GM12878 (cell line): Measurements from ENCODE around the gene ABCC11. TPM values are rescaled to one million over a fixed set of nuclear protein-coding genes. Genes with fewer than 3 reads are reported as not detected.

Source experiments
- CTCF ChIP-seq, 3 experiments: IDR thresholded peaks in 2 of 3; conservative IDR thresholded peaks in 1 of 3; 2 replicates each; pipeline ENCODE4 v1.5.1; 2011; ENCODE audit warnings: low read depth in 3 of 3, low read length in 3 of 3, mild to moderate bottlenecking in 3 of 3, control low read depth in 2 of 3, moderate library complexity in 2 of 3, inconsistent platforms in 1 of 3, mixed read lengths in 1 of 3; ENCODE audit not compliant: control insufficient read depth in 2 of 3, insufficient read depth in 1 of 3; ENCODE audit errors: extremely low read depth in 1 of 3
- MYC ChIP-seq: IDR thresholded peaks from 2 replicates; pipeline ENCODE4 v1.6.1; 2011; ENCODE audit warnings: mild to moderate bottlenecking, low read length, moderate library complexity, inconsistent platforms; ENCODE audit not compliant: insufficient read depth, insufficient replicate concordance, insufficient read length, severe bottlenecking
- NFYA ChIP-seq: IDR thresholded peaks from 2 replicates; pipeline ENCODE4 v1.6.1; 2011; ENCODE audit warnings: low read depth, mild to moderate bottlenecking, low read length, improper control_type of control experiment, borderline replicate concordance
- SPI1 ChIP-seq: IDR thresholded peaks from 2 replicates; pipeline ENCODE4 v1.6.1; 2011; ENCODE audit warnings: low read depth, mild to moderate bottlenecking, low read length, moderate library complexity, borderline replicate concordance; ENCODE audit not compliant: insufficient read depth
- polyA plus RNA-seq, 11 experiments: library from polyadenylated mRNA; depleted of rRNA in 4 of 11; unstranded in 6 of 11; stranded (reverse) in 5 of 11; fragments of >200 nt; fragmentation: Nextera tagmentation in 4 of 11; fragmentation: Illumina TruSeq in 1 of 11; extraction: Ambion mirVana in 4 of 11; extraction: Trizol in 1 of 11; gene quantifications; 1 replicate in 1 of 11; 2 replicates in 10 of 11; pipeline versions ENCODE4 v1.2.1 to v1.2.3, GENCODE V29; 2011 to 2016; ENCODE audit warnings: inconsistent platforms in 2 of 11, missing spikeins in 2 of 11, low read depth in 1 of 11
- total RNA-seq, 4 experiments: library from RNA; depleted of rRNA in 3 of 4; stranded (reverse); fragments of >200 nt in 3 of 4; fragmentation: Illumina TruSeq in 1 of 4; extraction: Trizol in 1 of 4; gene quantifications; 2 replicates each; pipeline versions ENCODE4 v1.2.1 to v1.2.3, GENCODE V29; 2013 to 2021
- TF ChIP-seq, protein P1 (sequence below): fragments of 450-650 bp; IDR thresholded peaks from 2 replicates; pipeline ENCODE4 v1.6.1; 2016; ENCODE audit warnings: mild to moderate bottlenecking
- TF ChIP-seq, protein P2 (sequence below): fragments of 450-650 bp; IDR thresholded peaks from 2 replicates; pipeline ENCODE4 v1.6.1; 2014; ENCODE audit warnings: mild to moderate bottlenecking
- TF ChIP-seq, protein P3 (sequence below): IDR thresholded peaks from 2 replicates; pipeline ENCODE4 v1.6.1; 2012; ENCODE audit warnings: low read depth, low read length, improper control_type of control experiment

ABCC11 gene
- total and polyA plus RNA-seq, 10 of the 15 experiments (the other 5 are each of a cell fraction or from before 2014, with no cell fraction given) = 0.04 to 0.20 (median 0.10) TPM; not detected in 6

DNA sequence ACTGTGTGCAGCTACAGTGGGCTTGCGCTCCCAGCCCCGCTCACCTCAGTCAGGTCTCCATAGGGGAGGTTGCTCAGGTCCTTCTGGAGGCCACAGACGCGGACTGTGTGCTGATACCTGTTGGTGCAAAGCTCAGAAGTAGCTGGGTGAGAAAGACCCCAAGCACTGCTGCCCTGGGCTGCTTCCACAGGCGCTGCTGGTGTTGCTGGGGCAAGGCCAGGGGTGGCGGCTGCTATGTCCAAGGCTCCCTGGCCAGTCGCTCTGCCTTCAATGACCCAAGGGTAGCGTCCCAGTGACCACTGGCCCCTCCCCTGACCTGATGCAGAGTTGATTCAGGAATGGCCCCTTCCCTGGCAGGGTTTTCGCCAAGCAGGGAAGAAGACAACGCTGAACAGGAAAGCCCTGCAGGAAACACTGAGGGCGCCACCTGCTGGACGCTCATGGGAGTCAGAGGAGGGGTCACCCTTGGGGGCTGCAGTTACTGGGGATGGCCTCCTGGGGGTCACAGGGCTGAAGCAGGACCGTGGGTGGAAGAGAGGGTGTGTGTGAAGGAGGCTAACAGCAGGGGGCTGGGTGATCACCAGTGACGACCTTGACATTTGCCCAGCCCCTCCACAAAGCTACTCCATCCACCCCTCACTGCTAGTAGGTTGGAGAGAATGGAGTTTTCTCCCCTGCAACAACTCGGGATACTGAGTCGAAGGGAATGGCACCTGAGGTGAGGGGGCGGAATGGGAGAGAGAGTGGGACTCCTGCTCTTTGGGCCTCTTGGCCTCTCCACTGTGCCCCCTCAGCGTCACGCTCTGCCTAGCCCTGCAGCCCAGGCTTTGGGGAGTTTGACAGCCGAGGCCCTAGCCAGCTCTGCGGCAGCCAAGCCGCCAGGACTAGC lies 129.9 kb downstream of the ABCC11 start (continued):
- TF ChIP-seq, protein P1, sequence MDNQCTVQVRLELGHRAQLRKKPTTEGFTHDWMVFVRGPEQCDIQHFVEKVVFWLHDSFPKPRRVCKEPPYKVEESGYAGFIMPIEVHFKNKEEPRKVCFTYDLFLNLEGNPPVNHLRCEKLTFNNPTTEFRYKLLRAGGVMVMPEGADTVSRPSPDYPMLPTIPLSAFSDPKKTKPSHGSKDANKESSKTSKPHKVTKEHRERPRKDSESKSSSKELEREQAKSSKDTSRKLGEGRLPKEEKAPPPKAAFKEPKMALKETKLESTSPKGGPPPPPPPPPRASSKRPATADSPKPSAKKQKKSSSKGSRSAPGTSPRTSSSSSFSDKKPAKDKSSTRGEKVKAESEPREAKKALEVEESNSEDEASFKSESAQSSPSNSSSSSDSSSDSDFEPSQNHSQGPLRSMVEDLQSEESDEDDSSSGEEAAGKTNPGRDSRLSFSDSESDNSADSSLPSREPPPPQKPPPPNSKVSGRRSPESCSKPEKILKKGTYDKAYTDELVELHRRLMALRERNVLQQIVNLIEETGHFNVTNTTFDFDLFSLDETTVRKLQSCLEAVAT = no peak
- TF ChIP-seq NFYA = no peak
- TF ChIP-seq, protein P2, sequence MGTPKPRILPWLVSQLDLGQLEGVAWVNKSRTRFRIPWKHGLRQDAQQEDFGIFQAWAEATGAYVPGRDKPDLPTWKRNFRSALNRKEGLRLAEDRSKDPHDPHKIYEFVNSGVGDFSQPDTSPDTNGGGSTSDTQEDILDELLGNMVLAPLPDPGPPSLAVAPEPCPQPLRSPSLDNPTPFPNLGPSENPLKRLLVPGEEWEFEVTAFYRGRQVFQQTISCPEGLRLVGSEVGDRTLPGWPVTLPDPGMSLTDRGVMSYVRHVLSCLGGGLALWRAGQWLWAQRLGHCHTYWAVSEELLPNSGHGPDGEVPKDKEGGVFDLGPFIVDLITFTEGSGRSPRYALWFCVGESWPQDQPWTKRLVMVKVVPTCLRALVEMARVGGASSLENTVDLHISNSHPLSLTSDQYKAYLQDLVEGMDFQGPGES = no peak
- TF ChIP-seq SPI1 = 0 out of 2 replicates have a peak, but pooled peaks have one; percentile 1
- TF ChIP-seq CTCF (IDR thresholded peaks at IDR 0.05 in 2 of 3, conservative IDR thresholded peaks at IDR 0.05 in 1 of 3; ENCODE audit: control insufficient read depth in 2 of 3, extremely low read depth in 1 of 3, insufficient read depth in 1 of 3, low read depth in 3 of 3, low read length in 3 of 3) = peak; percentile 77 to 96 (median 95)
- no peak for TF ChIP-seq MYC
- TF ChIP-seq, protein P3, sequence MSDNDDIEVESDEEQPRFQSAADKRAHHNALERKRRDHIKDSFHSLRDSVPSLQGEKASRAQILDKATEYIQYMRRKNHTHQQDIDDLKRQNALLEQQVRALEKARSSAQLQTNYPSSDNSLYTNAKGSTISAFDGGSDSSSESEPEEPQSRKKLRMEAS = no peak

Other genes with a start within 250 kb of the ABCC11 start
- gene ABCC12, start 91.5 kb downstream of the ABCC11 start, total RNA-seq (2014; rRNA removed) = not detected in 2 replicates
- not detected in 2 replicates for gene ABCC12, start 91.5 kb downstream of the ABCC11 start, total RNA-seq (2014; rRNA removed; fragmentation: Illumina TruSeq; extraction: Trizol)
- gene ABCC12, start 91.5 kb downstream of the ABCC11 start, total RNA-seq (2021) = not detected in 2 replicates
- gene ABCC12, start 91.5 kb downstream of the ABCC11 start, polyA plus RNA-seq (2011; rRNA removed) = 0.03 TPM in 1 of 2 replicates, not detected in the other
- 0.03 TPM in 1 of 2 replicates, not detected in the other for gene ABCC12, start 91.5 kb downstream of the ABCC11 start, polyA plus RNA-seq (2014; fragmentation: Illumina TruSeq; extraction: Trizol)
- under 1 TPM in 1 of 2 experiments, not detected in 1; 0.02 TPM for gene ABCC12, start 91.5 kb downstream of the ABCC11 start, polyA plus RNA-seq (2014; fragmentation: Nextera tagmentation; extraction: Ambion mirVana)
- not detected in 2 replicates for gene ABCC12, start 91.5 kb downstream of the ABCC11 start, polyA plus RNA-seq (2014; rRNA removed)
- gene ABCC12, start 91.5 kb downstream of the ABCC11 start, polyA plus RNA-seq (2016; fragmentation: Nextera tagmentation; extraction: Ambion mirVana) = under 1 TPM in 1 of 2 experiments, not detected in 1; 0.03 TPM
- 31.5 and 34.4 TPM in 2 replicates for gene LONP2, start 3.2 kb downstream of the ABCC11 start, total RNA-seq (2014; rRNA removed)
- 36.3 and 38.2 TPM in 2 replicates for gene LONP2, start 3.2 kb downstream of the ABCC11 start, total RNA-seq (2014; rRNA removed; fragmentation: Illumina TruSeq; extraction: Trizol)
- 43.8 and 44.8 TPM in 2 replicates for gene LONP2, start 3.2 kb downstream of the ABCC11 start, total RNA-seq (2021)
- 45.0 and 55.0 TPM in 2 replicates for gene LONP2, start 3.2 kb downstream of the ABCC11 start, polyA plus RNA-seq (2011; rRNA removed)
- 30.4 and 30.5 TPM in 2 replicates for gene LONP2, start 3.2 kb downstream of the ABCC11 start, polyA plus RNA-seq (2014; fragmentation: Illumina TruSeq; extraction: Trizol)
- gene LONP2, start 3.2 kb downstream of the ABCC11 start, polyA plus RNA-seq (2014; fragmentation: Nextera tagmentation; extraction: Ambion mirVana) = 10 to 100 TPM in 1 of 2 experiments, 1 to 10 TPM in 1; 8.3 to 10.1 TPM
- gene LONP2, start 3.2 kb downstream of the ABCC11 start, polyA plus RNA-seq (2014; rRNA removed) = 26.4 and 28.7 TPM in 2 replicates
- 10 to 100 TPM; 44.2 to 48.0 TPM for gene LONP2, start 3.2 kb downstream of the ABCC11 start, polyA plus RNA-seq (2016; fragmentation: Nextera tagmentation; extraction: Ambion mirVana)
- gene SIAH1, start 137.9 kb upstream of the ABCC11 start, total RNA-seq (2014; rRNA removed) = 15.8 and 20.7 TPM in 2 replicates
- 14.0 and 14.8 TPM in 2 replicates for gene SIAH1, start 137.9 kb upstream of the ABCC11 start, total RNA-seq (2014; rRNA removed; fragmentation: Illumina TruSeq; extraction: Trizol)
- gene SIAH1, start 137.9 kb upstream of the ABCC11 start, total RNA-seq (2021) = 12.4 and 14.0 TPM in 2 replicates
- gene SIAH1, start 137.9 kb upstream of the ABCC11 start, polyA plus RNA-seq (2011; rRNA removed) = 14.8 and 16.6 TPM in 2 replicates
- gene SIAH1, start 137.9 kb upstream of the ABCC11 start, polyA plus RNA-seq (2014; fragmentation: Illumina TruSeq; extraction: Trizol) = 12.7 and 15.7 TPM in 2 replicates
- gene SIAH1, start 137.9 kb upstream of the ABCC11 start, polyA plus RNA-seq (2014; fragmentation: Nextera tagmentation; extraction: Ambion mirVana) = 1 to 10 TPM; 5.1 to 6.4 TPM
- 10.8 and 13.4 TPM in 2 replicates for gene SIAH1, start 137.9 kb upstream of the ABCC11 start, polyA plus RNA-seq (2014; rRNA removed)
- 10 to 100 TPM; 13.7 to 21.1 TPM for gene SIAH1, start 137.9 kb upstream of the ABCC11 start, polyA plus RNA-seq (2016; fragmentation: Nextera tagmentation; extraction: Ambion mirVana)